Measurements from ENCODE around the gene DND1.
"Not testable (repeated sequence)": the region's sequence is repeated elsewhere in the genome, so short reads cannot be mapped to it uniquely, and the experiment has no call there.

The DND1 gene

DNA sequence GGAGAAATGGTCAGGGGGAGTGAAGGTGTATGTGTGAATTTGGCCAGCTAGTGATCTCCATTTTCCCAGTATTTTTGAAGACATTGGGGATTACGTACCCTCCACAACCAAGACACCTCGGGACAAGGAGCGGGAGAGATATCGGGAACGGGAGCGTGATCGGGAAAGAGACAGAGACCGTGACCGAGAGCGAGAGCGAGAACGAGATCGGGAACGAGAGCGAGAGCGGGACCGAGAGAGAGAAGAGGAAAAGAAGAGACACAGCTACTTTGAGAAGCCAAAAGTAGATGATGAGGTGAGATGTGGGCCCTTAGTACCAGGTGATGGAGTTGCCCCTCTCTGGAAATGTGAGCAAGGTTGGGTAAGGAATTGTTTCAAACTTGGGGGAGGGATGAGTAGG is 14.5 kb downstream of the DND1 start:
- no peak overlapping the region for H2AFZ ChIP-seq
- H3K79me2 ChIP-seq = no peaks in the 10 kb centered on the region
- H3K9ac ChIP-seq = no peak overlapping the region
- H3K4me1 ChIP-seq = no peaks in the 10 kb centered on the region
- H3K9me3 ChIP-seq (ENCODE audit: control insufficient read depth, low read length) = no peaks in the 10 kb centered on the region
- TF ChIP-seq, protein P1, sequence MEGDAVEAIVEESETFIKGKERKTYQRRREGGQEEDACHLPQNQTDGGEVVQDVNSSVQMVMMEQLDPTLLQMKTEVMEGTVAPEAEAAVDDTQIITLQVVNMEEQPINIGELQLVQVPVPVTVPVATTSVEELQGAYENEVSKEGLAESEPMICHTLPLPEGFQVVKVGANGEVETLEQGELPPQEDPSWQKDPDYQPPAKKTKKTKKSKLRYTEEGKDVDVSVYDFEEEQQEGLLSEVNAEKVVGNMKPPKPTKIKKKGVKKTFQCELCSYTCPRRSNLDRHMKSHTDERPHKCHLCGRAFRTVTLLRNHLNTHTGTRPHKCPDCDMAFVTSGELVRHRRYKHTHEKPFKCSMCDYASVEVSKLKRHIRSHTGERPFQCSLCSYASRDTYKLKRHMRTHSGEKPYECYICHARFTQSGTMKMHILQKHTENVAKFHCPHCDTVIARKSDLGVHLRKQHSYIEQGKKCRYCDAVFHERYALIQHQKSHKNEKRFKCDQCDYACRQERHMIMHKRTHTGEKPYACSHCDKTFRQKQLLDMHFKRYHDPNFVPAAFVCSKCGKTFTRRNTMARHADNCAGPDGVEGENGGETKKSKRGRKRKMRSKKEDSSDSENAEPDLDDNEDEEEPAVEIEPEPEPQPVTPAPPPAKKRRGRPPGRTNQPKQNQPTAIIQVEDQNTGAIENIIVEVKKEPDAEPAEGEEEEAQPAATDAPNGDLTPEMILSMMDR (IDR thresholded peaks at IDR 0.05) = no peak
- no peak overlapping the region for H3K27ac ChIP-seq
- H3K36me3 ChIP-seq (ENCODE audit: control insufficient read depth, insufficient read depth, low read length) = no peaks in the 10 kb centered on the region
- no peaks in the 10 kb centered on the region for H3K27me3 ChIP-seq (ENCODE audit: control insufficient read depth, insufficient read depth, low read length)
- H3K4me3 ChIP-seq (ENCODE audit: low read depth, low read length) = no peak overlapping the region
- H3K4me2 ChIP-seq (ENCODE audit: low read length) = no peak overlapping the region

DNA sequence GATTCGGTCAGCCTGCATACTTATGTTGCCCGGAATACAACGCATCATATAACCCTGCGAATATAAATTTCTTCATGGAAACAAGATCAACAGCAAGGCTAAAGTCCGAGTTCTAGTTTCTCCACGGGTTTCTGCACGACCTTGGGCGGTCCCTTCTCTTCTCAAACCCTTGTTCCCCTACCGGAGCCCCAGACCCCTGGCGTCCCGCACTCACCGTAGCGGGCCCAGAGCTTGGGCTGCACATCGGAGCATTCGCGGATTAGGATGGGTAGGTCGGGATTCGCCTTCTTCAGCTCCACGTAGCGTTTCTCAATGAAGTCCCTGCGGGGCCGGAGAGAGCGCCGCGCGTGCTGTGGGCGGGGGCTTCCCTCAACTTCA is 26.3 kb downstream of the DND1 start:
- peak overlapping the region; percentile 95 for H3K4me2 ChIP-seq (ENCODE audit: low read length)
- no peaks in the 10 kb centered on the region for H3K9me3 ChIP-seq (ENCODE audit: control insufficient read depth, low read length)
- peak overlapping the region; percentile 78 for H3K27ac ChIP-seq
- H3K9ac ChIP-seq = peak overlapping the region; percentile 71
- no peaks in the 10 kb centered on the region for H3K27me3 ChIP-seq (ENCODE audit: control insufficient read depth, insufficient read depth, low read length)
- no peaks in the 10 kb centered on the region for H3K36me3 ChIP-seq (ENCODE audit: control insufficient read depth, insufficient read depth, low read length)
- H3K79me2 ChIP-seq = peaks cover 21% of the 10 kb centered on the region
- H3K4me1 ChIP-seq = peaks cover 6% of the 10 kb centered on the region
- peak overlapping the region; percentile 87 for H3K4me3 ChIP-seq (ENCODE audit: low read depth, low read length)
- peak overlapping the region; percentile 94 for H2AFZ ChIP-seq
- TF ChIP-seq, protein P1 (IDR thresholded peaks at IDR 0.05) = no peak

DNA sequence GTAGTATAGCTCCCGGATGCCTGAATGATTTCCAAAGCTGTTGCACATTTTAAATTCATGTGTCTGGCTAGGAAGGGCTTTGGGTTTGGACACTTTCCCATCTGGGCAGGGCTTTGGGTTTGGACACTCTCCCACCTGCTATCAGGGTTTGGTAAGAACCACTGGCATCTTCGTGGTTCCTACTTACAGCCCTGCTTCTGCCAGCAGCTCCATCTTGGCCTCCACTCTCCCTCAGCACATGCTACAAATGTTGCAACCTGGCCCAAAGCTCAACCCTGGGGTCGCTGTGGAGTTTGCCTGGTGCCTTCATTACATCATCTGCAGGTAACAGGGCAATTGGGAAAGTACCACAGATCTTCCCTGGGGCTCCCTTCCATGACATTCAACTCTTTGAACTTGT is 30.7 kb downstream of the DND1 start:
- H3K27ac ChIP-seq = no peak overlapping the region
- no peaks in the 10 kb centered on the region for H3K9me3 ChIP-seq (ENCODE audit: control insufficient read depth, low read length)
- H3K4me2 ChIP-seq (ENCODE audit: low read length) = no peak overlapping the region
- no peak overlapping the region for H2AFZ ChIP-seq
- no peaks in the 10 kb centered on the region for H3K27me3 ChIP-seq (ENCODE audit: control insufficient read depth, insufficient read depth, low read length)
- no peak overlapping the region for H3K9ac ChIP-seq
- H3K4me3 ChIP-seq (ENCODE audit: low read depth, low read length) = no peak overlapping the region
- TF ChIP-seq, protein P1 (IDR thresholded peaks at IDR 0.05) = no peak
- peaks cover 14% of the 10 kb centered on the region for H3K4me1 ChIP-seq
- peaks cover 13% of the 10 kb centered on the region for H3K79me2 ChIP-seq
- H3K36me3 ChIP-seq (ENCODE audit: control insufficient read depth, insufficient read depth, low read length) = no peaks in the 10 kb centered on the region

DNA sequence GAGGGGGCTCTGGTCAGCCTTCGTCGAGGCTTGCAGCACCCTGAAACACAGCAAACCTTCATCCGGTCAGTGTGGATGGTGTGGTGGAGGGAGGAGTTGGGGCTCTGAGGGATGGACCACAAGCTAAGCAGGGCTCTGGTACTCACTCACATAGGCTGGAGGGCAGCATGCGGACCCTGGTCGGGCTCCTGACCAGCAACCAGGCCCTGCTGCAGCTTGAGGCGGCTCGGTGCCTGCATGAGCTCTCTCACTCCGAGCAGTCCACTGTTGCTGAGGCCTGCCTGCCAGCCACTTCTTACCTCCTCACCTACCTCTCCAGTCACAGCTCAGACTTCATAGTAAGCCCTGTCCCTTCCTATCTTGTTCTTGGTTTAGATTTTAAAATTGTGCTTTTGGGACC is 31.7 kb downstream of the DND1 start:
- TF ChIP-seq, protein P1 (IDR thresholded peaks at IDR 0.05) = no peak
- no peak overlapping the region for H3K4me2 ChIP-seq (ENCODE audit: low read length)
- peaks cover 12% of the 10 kb centered on the region for H3K4me1 ChIP-seq
- no peak overlapping the region for H3K4me3 ChIP-seq (ENCODE audit: low read depth, low read length)
- no peak overlapping the region for H3K27ac ChIP-seq
- H3K9ac ChIP-seq = no peak overlapping the region
- no peak overlapping the region for H2AFZ ChIP-seq
- peaks cover 6% of the 10 kb centered on the region for H3K79me2 ChIP-seq
- no peaks in the 10 kb centered on the region for H3K9me3 ChIP-seq (ENCODE audit: control insufficient read depth, low read length)
- H3K36me3 ChIP-seq (ENCODE audit: control insufficient read depth, insufficient read depth, low read length) = no peaks in the 10 kb centered on the region
- H3K27me3 ChIP-seq (ENCODE audit: control insufficient read depth, insufficient read depth, low read length) = no peaks in the 10 kb centered on the region

DNA sequence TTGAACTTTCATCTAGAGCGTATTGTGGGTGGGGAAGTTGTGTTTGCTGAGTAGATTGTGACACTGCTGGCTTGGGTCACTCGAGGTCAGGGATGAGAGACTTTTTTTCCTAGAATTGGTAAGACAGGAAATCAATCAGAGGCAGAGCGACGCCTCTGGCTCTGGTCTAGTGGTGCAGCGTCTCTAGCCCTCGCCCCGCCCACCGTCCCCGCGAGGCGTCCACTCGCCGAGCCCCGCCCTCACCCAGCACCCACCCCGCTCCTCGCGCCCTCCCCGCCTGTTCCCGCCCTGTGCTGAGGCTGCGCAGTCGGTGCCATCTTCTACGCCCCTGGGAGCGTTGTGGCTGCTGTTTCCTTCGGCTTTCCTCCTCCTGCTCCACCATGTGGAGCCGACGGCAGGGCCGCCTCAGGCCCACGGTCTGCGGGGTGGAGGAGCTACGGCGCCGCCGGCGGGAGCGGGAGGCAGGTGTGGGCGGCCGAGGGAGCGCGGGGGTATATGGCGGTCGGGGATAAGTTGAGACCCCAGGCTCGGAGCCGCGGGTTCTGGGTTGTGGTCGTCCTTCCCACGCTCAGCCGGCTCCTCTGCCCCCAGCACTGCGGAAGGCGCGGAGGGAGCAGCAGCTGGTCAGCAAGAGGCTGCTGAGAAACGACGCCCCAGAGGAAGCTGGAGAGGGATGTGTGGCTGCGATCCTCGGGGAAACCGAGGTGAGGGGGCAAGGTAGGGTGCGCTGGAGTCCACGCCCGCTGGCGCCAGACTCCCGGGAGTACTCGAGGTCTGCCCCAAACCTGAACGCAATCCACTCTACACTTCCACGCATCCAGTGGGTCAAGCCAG is 34.0 kb downstream of the DND1 start, which contains the start of gene TMCO6:
TSS of gene TMCO6 (plus strand) at position 304 of the 834 bp plus-strand sequence. CDS start at position 381, 77 bp downstream.
- no peaks in the 10 kb centered on the region for H3K27me3 ChIP-seq (ENCODE audit: control insufficient read depth, insufficient read depth, low read length)
- no peaks in the 10 kb centered on the region for H3K79me2 ChIP-seq
- TF ChIP-seq, protein P1 (IDR thresholded peaks at IDR 0.05) = peak; percentile 73
- no peaks in the 10 kb centered on the region for H3K9me3 ChIP-seq (ENCODE audit: control insufficient read depth, low read length)
- peak within 1 kb of the TSS; percentile 88 for H3K4me3 ChIP-seq (ENCODE audit: low read depth, low read length)
- H2AFZ ChIP-seq = peak within 1 kb of the TSS; percentile 100
- peaks cover 8% of the 10 kb centered on the region for H3K4me1 ChIP-seq
- no peaks in the 10 kb centered on the region for H3K36me3 ChIP-seq (ENCODE audit: control insufficient read depth, insufficient read depth, low read length)
- peak within 1 kb of the TSS; percentile 97 for H3K27ac ChIP-seq
- H3K4me2 ChIP-seq (ENCODE audit: low read length) = peak within 1 kb of the TSS; percentile 97
- peak within 1 kb of the TSS; percentile 57 for H3K9ac ChIP-seq

DNA sequence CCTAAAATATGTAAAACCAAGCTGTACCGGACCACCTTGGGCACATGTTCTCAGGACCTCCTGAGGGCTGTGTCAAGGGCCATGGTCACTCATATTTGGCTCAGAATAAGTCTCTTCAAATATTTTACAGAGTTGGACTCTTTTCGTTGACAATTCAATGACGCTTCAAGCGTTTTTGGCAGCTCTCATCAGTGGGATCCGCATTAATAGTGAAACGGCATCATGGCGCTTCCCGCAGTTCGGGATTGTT is 34.6 kb downstream of the DND1 start:
- H3K4me3 ChIP-seq (ENCODE audit: low read depth, low read length) = peak overlapping the region; percentile 88

More for the DNA sequence above, 34.6 kb downstream of the DND1 start:
- H3K9me3 ChIP-seq (ENCODE audit: control insufficient read depth, low read length); H3K9ac ChIP-seq; H3K27me3 ChIP-seq (ENCODE audit: control insufficient read depth, insufficient read depth, low read length); H3K79me2 ChIP-seq; H3K4me1 ChIP-seq; H3K36me3 ChIP-seq (ENCODE audit: control insufficient read depth, insufficient read depth, low read length): not testable (repeated sequence)
- Histone ChIP-seq H2AFZ (peak overlapping the region; percentile 100), H3K27ac (peak overlapping the region; percentile 97), H3K4me2 (ENCODE audit: low read length) (peak overlapping the region; percentile 69)

All from parathyroid adenoma (tissue), 2 donors.